ENCODE measurements around the gene TAF1C. TPM values are rescaled to one million over a fixed set of nuclear protein-coding genes. Genes with fewer than 3 reads are reported as not detected.

The TAF1C gene
- total and polyA plus RNA-seq, 2 experiments from 2014 or later = 37.2 to 57.4 TPM

DNA sequence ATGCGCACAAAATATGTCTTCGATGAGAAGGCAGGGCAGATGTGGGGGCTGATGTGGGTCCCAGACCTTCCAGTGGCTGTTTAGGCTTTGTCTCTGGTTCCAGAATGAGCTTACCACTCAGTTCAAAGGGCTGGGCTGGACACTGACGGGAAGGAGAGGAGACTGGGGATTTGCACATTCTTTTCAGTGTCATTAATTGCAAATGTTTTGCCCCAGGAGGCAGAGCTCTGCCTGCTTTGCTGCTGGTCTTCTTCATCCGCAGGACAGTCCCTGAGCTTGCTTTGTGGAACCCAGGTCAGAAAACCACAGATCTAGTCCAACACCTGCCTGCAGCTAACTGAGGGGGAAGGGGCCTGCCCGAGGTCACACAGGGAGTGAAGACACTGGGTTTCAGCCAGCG is 32.1 kb upstream of the TAF1C start:
- Mint-ChIP-seq H3K36me3 (ENCODE audit: low read depth) (no peaks in the 10 kb centered on the region), H3K4me1 (peaks cover 11% of the 10 kb centered on the region), H3K9me3 (no peaks in the 10 kb centered on the region; the same call in 2 of the 3 replicates), H3K27ac (no peak overlapping the region), H3K4me3 (no peak overlapping the region), H3K27me3 (ENCODE audit: insufficient read depth, low read depth, poor library complexity) (peaks cover 18% of the 10 kb centered on the region)
- H4K20me1 ChIP-seq (replicated peaks; ENCODE audit: insufficient read depth) = no peaks in the 10 kb centered on the region
- no peaks in the 10 kb centered on the region for H3K79me2 ChIP-seq (replicated peaks; ENCODE audit: insufficient read depth)
- H3K4me2 ChIP-seq = no peak overlapping the region
- no peaks in the 10 kb centered on the region for H3K4me1 ChIP-seq (ENCODE audit: insufficient read depth)
- peak; percentile 48 for ATAC-seq
- H3K9me2 ChIP-seq (ENCODE audit: insufficient read depth) = no peaks in the 10 kb centered on the region
- H3K4me3 ChIP-seq = no peak overlapping the region
- H3K27ac ChIP-seq (ENCODE audit: low read depth) = no peak overlapping the region
- no peak for DNase-seq (ENCODE audit: low spot score)
- H2AFZ ChIP-seq = 0 out of 2 replicates have a peak overlapping the region, but pooled peaks have one; percentile 32
- no peaks in the 10 kb centered on the region for H3K36me3 ChIP-seq (ENCODE audit: insufficient read depth)
- TF ChIP-seq, protein P1, sequence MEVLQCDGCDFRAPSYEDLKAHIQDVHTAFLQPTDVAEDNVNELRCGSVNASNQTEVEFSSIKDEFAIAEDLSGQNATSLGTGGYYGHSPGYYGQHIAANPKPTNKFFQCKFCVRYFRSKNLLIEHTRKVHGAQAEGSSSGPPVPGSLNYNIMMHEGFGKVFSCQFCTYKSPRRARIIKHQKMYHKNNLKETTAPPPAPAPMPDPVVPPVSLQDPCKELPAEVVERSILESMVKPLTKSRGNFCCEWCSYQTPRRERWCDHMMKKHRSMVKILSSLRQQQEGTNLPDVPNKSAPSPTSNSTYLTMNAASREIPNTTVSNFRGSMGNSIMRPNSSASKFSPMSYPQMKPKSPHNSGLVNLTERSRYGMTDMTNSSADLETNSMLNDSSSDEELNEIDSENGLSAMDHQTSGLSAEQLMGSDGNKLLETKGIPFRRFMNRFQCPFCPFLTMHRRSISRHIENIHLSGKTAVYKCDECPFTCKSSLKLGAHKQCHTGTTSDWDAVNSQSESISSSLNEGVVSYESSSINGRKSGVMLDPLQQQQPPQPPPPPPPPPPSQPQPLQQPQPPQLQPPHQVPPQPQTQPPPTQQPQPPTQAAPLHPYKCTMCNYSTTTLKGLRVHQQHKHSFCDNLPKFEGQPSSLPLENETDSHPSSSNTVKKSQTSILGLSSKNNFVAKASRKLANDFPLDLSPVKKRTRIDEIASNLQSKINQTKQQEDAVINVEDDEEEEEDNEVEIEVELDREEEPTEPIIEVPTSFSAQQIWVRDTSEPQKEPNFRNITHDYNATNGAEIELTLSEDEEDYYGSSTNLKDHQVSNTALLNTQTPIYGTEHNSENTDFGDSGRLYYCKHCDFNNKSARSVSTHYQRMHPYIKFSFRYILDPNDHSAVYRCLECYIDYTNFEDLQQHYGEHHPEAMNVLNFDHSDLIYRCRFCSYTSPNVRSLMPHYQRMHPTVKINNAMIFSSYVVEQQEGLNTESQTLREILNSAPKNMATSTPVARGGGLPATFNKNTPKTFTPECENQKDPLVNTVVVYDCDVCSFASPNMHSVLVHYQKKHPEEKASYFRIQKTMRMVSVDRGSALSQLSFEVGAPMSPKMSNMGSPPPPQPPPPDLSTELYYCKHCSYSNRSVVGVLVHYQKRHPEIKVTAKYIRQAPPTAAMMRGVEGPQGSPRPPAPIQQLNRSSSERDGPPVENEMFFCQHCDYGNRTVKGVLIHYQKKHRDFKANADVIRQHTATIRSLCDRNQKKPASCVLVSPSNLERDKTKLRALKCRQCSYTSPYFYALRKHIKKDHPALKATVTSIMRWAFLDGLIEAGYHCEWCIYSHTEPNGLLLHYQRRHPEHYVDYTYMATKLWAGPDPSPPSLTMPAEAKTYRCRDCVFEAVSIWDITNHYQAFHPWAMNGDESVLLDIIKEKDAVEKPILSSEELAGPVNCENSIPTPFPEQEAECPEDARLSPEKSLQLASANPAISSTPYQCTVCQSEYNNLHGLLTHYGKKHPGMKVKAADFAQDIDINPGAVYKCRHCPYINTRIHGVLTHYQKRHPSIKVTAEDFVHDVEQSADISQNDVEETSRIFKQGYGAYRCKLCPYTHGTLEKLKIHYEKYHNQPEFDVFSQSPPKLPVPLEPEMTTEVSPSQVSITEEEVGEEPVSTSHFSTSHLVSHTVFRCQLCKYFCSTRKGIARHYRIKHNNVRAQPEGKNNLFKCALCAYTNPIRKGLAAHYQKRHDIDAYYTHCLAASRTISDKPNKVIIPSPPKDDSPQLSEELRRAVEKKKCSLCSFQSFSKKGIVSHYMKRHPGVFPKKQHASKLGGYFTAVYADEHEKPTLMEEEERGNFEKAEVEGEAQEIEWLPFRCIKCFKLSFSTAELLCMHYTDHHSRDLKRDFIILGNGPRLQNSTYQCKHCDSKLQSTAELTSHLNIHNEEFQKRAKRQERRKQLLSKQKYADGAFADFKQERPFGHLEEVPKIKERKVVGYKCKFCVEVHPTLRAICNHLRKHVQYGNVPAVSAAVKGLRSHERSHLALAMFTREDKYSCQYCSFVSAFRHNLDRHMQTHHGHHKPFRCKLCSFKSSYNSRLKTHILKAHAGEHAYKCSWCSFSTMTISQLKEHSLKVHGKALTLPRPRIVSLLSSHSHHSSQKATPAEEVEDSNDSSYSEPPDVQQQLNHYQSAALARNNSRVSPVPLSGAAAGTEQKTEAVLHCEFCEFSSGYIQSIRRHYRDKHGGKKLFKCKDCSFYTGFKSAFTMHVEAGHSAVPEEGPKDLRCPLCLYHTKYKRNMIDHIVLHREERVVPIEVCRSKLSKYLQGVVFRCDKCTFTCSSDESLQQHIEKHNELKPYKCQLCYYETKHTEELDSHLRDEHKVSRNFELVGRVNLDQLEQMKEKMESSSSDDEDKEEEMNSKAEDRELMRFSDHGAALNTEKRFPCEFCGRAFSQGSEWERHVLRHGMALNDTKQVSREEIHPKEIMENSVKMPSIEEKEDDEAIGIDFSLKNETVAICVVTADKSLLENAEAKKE (CRISPR knock-in tag; IDR thresholded peaks at IDR 0.05) = peak; percentile 44; the same call in 1 of the 2 replicates
- TF ChIP-seq CTCF (conservative IDR thresholded peaks at IDR 0.05; ENCODE audit: low read depth in 2 of 2) (no peak), CREB1 (CRISPR knock-in tag; IDR thresholded peaks at IDR 0.05; ENCODE audit: low read depth) (no peak)
- H3K27me3 ChIP-seq (ENCODE audit: insufficient read depth) = no peaks in the 10 kb centered on the region
- H3F3A ChIP-seq (replicated peaks; ENCODE audit: low read depth) = no peaks in the 10 kb centered on the region

Measured in GM23338 (cell line).